GM18870 (cell line): ENCODE measurements around the gene ETV3.

Source experiments
- ATAC-seq: cut with Tn5 transposase; IDR thresholded peaks from one replicate; pipeline ENCODE4 v1.9.1; 2021; ENCODE audit warnings: moderate library complexity; ENCODE audit not compliant: unreplicated experiment

Gene ETV3

DNA sequence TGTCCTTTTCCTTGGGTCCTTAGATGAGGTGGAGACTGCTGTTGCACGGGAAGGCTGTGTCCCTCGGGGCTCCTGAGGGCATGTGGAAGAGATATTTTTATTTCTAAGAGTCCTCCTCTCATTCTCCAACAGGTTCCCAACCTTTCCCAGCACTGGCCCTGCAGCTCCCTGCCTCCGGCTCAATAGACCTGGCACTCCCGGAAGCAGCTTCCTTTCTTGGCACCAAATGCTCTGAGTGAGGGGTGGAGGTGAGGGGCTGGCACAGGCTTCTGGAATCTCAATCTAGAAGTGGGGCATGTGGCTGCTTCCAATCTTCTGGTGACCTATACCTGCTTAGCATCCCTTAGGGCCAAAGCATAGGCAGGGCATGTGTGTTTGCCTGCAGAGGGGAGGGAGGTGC, 43.1 kb downstream of the ETV3 start:
- ATAC-seq: no peak

DNA sequence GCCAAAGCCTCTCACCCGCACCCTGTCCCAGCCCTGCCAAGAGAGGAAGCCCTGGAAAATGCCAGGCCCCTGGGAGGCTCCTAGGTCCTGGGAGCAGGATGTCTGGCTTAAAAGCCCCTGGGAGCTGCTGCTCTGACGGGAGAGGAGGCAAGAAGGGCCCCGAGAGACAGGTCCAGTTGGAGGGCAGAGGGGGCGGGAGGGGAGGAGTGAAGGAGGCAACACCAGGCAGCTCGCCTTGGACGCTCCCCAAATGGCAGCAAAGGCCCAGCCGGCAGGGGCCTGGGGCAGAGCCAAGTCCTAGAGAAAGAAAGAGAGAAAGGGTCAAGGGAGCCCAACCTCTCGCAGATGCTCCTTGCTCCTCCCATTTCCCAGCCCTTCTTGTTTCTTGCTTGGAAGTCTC, 45.4 kb downstream of the ETV3 start:
- no peak for ATAC-seq

DNA sequence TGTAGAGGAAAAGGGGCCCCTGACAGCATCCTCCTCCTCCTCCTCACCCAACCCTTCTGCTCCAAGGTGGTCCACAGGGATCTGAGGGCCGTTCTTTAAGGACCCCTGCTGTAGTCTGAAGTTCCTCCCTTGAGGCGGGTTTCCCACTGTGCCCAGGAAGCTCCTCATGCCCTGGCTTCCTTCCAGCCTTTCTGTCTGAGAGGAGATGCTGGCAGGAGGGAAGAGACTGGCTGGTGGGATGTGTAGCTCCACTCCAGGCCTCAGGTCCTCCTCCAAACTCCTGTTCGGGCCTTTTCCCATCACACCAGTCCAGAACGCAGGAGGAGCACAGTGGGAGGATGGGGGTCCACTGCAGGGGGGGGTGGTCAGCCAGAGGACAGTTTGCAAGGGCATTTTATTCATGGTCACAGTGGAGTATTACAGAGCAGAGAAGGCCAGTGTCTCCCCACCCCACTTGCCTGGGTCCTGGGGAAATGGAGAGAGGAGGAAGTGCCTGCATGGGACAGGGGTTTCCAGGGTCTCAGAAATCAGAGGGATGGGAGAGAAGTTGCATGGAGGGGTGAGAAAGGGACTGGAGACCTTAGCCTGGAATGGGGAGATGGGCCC, 46.4 kb downstream of the ETV3 start:
- ATAC-seq: no peak

DNA sequence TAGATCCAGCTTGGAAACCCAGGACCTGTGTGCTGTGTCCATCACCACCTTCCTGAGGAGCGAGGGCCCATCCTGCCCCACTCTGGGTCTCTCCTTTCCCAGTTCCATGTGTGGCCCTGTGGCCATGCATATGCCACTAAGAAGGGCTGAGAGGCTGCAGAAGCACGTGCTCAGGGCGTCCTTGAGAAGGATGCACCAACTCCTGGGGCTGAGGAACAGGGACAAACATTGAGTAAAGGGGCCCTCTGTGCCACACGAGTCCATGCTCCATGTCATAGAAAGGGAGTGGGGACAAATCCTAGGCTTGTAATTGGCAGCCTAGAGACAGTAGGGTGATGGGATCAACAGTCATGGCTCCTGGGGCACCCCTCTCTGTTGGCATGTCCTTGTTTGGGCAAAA, 47.0 kb downstream of the ETV3 start:
- no peak for ATAC-seq

DNA sequence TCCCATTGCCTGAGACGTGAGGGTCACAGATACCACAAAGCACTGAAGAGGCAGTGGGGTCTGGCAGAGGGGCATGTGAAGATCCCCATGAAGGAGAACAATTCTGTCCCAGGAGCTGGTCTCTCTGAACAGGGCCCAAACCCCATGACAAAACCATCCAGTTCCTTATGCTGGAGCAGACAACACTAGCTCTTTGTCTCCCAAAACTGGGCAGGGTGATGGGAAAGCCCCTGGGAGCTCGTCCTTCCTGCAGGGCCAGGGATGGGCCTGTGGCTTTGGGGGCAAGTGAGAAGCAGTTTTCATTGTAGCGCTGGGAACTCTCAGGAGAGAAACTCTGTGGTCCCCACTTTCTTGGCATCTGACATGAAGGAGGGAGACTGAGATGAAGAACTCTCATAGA, 47.4 kb downstream of the ETV3 start:
- ATAC-seq: no peak

DNA sequence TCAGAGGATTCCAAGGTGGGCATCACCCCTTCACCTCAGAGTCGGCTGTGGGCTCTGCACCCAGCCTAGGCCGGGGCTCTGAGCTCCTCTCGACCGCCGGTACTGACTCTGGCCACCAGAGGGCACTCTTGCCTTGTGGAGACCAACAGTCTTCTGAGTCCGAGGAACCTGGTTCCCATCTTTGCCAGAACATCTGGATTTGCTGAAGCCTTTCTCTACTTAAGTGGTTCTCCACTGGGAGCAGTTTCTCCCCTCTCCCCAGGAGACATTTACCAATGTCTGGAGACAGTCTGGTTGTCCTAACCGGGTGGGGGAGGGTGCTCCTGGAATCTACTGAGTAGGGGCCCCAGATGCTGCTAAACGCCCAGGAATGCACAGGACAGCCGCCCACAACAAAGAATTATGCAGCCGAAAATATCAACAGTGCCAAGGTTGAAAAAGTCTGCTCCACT, 48.0 kb downstream of the ETV3 start:
- ATAC-seq: no peak

DNA sequence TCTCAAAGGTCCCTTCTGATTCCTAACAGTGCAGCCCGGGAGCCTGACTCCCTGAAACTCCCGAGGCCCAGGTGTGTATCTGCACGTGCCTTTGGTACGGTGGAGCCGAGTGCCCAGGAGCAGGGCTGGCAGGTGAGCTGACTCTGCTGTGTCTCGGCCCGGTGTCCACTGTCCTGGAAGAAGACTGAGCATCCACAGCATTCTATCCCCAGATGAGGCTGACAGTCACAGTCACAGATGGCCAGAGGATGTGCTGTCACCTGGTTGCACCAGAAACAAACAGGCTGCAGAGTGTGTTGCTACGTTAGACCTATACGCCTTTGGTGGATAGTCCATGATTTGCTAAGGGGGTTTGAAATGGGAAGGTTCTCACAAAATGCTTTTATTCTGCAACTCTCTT, 48.4 kb downstream of the ETV3 start:
- ATAC-seq: no peak

DNA sequence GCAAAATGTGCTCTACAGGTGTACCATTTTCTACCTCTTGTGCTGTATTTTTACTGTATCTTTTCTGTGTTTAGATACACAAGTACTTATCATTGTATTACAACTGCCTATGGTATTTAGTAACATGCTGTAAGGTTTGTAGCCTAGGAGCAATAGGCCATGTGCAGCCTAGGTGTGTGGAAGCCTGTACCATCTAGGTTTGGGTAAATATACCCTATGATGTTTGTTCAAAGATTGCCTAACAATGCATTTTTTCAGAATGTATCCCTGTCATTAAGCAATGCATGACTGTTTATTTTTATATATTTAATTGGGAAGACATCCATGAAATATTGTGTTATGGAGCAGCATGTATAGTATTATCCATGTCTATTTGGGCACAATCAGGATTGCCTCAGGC, 49.6 kb downstream of the ETV3 start:
- ATAC-seq: no peak

DNA sequence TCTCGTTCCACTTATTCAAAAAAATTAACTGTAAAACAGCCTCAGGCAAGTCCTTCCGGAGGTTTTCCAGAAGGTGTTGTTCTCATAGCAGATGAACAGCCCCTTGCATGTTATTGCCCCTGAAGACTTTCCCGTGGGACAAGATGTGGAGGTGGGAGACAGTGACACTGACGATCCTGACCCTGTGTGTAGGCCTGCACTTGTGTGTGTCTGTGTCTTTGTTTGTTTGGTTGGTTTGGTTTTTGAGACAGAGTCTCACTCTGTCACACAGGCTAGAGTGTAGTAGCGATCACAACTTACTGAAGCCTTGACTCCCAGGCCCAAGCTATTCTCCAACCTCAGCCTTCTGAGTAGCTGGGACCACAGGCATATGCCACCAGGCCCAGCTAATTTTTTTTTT, 51.2 kb downstream of the ETV3 start:
- no peak for ATAC-seq

DNA sequence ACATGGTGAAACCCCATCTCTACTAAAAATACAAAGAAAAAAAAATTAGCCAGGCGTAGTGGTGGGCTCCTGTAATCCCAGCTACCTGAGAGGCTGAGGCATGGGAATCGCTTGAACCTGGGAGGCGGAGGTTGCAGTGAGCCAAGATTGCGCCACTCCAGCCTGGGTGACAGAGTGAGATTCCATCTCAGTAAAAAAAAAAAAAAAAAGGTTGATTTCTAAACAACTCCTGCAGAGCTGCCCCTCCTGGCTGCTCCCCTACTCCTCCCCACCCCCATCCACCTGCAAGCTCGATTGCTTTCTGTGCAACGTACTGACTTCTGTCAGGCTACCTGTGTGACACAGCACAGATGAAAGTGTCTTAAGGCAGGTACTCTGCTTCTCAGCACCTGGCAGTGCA, 51.9 kb downstream of the ETV3 start:
- no peak for ATAC-seq

DNA sequence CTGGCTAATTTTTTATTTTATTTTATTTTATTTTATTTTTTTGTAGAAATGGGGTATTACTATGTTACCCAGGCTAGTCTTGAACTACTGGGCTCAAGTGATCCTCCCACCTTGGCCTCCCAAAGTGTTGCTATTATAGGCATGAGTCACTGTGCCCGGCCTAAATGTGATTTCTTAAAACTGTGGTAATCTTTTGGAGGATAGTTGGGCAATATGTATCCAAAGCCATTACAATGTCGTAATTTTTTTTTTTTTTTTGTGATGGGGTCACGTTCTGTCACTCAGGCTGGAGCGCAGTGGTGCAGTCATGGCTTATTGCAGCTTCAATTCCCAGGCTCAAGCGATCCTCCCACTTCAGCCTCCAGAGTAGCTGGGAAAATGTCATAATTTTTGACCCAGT, 52.8 kb downstream of the ETV3 start:
- no peak for ATAC-seq

DNA sequence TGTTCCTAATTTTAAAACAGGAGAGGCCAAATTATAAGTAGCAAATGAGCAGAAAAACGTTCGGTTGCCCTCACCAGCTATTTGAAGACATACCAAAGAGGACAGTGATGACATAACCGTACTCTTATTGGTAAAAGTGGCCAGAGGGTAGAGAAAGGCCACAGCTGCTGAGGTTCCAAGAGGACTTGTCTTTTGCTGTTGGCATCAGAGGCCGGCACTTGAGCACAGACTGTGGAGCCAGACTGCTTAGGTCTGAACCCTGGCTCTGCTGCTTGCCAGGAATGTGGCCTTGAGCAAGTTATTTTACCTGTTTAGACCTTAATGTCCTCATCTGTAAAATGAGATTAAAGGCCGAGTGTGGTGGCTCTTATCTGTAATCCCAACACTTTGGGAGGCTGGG, 53.5 kb downstream of the ETV3 start:
- no peak for ATAC-seq

DNA sequence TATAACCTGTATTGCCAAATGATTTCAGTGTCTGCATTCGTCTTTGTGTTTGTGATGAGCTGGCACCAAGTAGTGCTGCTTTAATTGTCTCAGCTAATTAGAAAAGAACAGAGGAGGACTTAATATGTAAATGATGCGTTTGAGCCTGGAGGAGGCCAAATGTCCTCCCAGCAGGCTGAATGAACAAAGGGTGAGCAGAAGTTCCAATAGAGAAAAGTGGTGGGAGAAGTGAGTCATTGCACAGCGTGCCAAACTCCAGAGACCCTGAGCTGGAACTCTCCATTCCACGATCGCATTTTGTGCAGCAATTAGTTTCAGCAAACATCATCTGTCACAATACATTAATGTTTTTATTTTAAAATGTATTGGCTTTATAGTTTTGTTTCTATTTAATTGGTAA, 56.5 kb downstream of the ETV3 start:
- ATAC-seq: no peak

DNA sequence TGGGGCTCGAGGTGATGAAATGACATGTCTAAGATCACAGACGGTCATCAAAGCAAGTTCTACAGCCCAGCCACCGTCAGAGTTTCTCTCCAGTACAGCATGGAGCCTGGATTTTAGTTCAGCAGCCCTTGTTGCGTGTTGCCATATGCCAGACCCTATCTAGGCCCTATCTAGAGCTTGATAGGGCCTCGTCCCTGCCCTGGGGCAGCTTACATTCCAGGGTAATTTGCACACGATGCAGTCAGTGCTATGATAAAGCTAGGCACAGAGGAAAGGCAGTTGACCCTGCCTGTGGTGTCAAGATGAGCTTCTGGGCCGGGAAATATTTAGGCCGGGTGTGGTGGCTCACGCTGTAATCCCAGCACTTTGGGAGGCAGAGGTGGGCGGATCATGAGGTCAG, 57.5 kb downstream of the ETV3 start:
- ATAC-seq: no peak

DNA sequence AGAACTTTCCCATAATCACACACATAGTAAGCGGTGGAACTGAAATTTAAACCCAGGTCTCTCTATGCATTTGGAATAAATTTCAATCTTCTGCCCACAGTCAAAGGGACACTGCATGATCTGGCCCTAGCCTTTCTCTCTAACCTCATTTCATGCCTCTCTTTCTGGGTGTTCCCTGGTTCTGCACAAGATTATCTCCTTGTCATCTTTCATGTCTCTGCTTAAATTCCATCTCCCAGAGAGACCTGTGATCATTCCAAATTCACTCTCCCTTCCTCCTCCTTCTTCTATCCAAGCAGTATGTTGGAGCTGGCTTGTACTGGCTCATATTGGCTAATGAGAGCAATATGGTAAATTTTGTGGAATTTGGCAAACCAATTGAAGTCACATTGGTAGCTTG, 60.8 kb downstream of the ETV3 start:
- ATAC-seq: no peak

DNA sequence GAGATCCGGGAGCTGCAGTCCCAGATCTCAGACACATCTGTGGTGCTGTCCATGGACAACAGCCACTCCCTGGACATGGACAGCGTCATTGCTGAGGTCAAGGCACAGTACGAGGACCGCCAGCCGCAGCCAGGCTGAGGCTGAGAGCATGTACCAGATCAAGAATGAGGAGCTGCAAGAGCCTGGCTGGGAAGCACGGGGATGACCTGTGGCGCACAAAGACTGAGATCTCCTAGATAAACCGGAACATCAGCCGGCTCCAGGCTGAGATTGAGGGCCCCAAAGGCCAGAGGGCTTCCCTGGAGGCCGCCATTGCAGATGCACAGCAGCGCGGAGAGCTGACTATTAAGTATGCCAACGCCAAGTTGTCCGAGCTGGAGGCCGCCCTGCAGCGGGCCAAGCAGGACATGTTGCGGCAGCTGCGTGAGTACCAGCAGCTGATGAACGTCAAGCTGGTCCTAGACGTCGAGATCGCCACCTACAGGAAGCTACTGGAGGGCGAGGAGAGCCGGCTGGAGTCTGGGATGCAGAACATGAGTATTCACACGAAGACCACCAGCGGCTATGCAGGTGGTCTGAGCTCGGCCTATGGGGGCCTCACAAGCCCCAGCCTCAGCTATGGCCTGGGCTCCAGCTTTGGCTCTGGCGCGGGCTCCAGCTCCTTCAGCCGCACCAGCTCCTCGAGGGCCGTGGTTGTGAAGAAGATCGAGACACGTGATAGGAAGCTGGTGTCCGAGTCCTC, 64.1 kb downstream of the ETV3 start:
- ATAC-seq: no peak
